Lung microvascular endothelial cell (primary cell): ENCODE results near the gene TAL2. TPM values are rescaled to one million over a fixed set of nuclear protein-coding genes. Genes with fewer than 3 reads are reported as not detected.

Source experiments
- DNase-seq, 2 donors: peaks; one replicate each; pipeline versions ENCODE4 v3.0.0 to v3.0.0-alpha.2; 2010; ENCODE audit warnings: low read depth in 2 of 2
- total RNA-seq: library from RNA; depleted of rRNA; stranded (reverse); fragments of >200 nt; gene quantifications from 2 replicates; pipeline ENCODE4 v1.2.1, GENCODE V29; 2014

TAL2 gene
- not detected in 2 replicates for total RNA-seq

DNA sequence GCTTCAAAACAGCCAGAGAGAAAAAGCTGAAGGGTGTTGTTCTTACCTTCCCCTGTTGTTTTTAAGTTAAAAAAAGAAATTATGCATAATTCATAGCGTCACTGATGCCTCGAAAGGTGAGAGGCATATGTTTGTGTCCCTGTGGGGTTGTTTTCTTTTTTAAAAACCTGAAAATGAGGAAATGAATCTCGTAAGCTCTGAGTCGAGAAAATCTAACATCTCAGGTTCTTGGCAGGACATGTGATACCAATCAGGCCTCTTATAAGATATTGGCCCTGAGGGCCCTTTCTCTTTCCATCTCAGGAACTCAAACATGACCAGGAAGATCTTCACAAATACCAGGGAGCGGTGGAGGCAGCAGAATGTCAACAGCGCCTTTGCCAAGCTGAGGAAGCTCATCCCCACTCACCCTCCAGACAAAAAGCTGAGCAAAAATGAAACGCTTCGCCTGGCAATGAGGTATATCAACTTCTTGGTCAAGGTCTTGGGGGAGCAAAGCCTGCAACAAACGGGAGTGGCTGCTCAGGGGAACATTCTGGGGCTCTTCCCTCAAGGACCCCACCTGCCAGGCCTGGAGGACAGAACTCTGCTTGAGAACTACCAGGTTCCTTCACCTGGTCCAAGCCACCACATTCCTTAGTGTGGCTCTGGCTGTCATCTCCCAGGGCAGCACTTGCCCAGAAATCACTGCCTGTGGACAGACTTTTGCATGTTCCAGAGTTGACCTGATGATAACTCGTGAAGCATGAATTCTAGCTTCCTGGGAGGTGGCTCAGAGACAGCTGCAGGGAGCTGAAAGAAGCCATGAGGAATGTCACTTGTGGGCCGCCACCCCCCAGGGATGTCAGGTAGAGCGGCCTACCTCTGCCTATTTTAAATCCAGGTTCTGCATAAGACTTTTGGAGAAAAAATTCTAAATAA is at the start of gene TAL2:
Gene TAL2 (plus strand): TSS at position 274 of the 921 bp plus-strand sequence. CDS start 40 bp downstream, at position 314.
- no peak for DNase-seq

DNA sequence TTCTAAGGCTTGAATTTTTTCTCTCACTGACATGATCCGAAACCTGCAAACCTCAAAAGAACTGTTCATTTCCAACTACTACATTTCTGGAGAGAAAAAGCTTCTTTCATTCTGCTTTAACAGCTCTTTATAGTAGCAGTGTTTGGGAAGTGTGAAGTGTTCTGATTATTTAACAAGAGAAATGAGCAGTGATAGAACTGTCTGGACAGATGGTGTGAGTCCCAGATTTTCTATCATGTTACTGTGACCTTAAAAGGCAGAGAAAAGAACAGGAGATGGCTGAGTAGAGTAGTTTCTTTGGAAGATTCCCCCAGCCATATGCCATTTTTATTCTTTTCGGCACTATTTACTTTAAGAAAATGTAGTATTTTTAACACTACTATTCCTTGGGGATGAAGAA is 41.3 kb upstream of the TAL2 start:
- DNase-seq, result no peak

DNA sequence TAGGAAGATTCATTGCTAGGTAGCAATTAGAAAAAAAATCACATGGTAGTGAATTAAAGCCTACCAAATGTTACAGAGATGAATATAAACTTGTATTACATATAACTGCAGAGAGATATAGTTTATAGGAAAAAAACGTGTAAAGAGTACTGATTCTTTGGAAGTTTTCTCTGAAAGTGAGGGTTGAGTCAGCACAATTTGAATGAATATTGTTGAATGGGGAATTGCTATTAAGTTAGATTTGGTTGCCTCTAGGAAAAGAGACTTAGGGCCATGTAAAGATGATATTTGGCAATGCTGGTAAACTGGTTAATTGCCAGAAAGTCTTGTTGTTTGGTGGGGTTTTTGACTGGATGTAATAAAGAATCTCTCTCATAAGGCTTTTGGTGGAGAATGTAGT is 37.2 kb upstream of the TAL2 start:
- DNase-seq, result no peak

DNA sequence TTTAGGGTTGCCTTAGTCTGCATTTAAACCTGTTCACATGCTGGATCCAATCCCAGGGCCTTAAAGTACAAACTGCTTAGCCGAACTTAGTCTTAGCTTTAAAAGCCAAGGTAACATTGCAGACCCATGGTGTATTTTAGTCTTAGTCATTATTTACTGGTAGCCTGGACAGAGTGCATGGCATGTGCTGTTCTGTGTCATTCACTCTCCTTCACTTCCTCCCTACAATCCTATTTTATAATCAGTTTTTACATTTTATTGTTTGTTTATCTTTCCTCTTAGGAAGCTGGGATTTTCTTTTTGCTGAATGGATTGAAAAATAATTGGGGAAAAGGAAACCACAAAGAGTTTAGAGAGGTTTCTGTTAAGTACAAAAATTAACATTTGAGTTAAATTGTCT is 29.4 kb upstream of the TAL2 start:
- DNase-seq, result peak in 1 of 2 donors; percentile 18

DNA sequence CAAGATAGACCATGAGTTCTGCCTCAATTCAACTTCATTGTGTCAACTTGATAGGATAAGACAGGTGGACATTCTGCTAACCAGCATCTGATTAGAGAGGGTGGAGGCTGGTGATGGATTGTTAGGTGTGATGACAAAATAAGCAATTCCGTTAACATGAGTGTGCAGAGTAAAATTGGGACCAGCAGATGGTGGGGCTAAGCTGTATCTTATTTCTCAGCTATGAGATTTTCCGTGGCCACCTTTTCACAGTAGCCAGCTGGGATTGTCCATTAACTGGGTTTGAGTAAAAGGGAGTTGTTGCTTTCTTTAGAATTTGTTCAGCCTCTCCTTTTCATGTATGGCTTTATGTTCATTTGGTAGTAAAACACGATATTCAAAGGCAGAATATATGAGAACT is 28.8 kb upstream of the TAL2 start:
- no peak for DNase-seq

DNA sequence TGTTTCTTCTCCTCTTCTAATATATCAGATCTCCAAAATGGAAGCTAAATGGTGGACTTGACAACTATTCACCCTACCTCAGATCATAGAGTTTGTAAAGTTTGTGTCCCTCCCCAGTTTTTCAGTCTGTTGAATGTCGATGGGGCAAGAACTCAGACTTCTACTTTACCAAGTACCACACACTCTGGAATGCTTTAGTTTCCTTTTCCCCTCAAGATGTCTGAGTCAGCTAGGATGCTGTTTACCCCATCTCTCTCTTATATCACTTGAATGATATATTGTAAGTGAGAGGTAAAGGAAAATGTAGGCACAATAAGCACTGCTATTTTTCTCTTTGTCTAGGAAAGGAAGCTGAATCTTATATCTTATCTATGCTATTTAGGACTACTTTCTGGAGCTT is 25.9 kb upstream of the TAL2 start:
- DNase-seq, result peak in 1 of 2 donors; percentile 34

DNA sequence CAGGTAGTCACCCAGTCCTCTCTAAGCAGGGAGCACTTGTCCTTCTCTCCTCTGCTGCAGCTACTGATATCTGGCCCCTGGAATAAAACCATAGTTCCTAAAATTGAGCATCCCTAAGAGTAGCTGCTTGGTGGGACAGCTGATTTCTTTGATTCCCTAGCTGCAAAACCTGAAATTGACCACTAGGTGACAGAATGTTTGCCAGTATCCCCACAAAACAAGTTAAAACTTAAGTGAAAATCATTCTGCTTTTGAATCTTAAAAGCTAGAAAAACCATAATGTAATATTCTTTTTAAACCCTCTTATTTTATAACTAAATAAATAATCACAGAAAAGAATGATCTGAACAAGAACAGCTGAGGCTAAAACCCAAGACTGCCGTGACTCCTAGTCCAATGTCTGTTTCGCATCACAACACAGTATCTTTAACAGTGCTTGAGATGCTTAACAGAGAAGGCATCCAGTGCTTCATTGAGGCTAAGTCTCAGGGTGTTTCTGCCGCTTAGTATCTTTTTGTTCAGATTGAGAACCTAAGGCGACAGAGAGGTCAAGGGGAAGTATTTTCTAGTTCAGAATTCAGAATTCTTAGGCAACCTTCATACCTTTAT is 24.4 kb upstream of the TAL2 start:
- DNase-seq, result no peak

DNA sequence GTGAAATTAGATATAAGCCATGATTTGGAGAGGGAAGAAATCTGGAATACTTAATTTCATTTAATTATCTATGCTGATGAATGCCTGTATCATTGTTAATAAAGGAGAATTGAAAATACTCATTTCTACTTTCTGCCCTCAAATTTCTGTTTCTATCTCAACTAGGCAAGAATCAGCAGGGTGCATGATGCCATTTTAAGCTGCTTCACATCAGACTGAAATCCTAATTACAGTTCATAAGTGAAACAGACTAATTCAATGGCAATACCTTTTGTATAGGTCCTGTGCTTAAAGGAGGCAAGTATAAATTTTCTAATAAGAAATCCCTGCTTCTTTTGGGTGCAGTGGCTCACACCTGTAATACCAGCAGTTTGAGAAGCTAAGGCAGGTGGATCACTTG is 22.3 kb upstream of the TAL2 start:
- DNase-seq, result no peak

DNA sequence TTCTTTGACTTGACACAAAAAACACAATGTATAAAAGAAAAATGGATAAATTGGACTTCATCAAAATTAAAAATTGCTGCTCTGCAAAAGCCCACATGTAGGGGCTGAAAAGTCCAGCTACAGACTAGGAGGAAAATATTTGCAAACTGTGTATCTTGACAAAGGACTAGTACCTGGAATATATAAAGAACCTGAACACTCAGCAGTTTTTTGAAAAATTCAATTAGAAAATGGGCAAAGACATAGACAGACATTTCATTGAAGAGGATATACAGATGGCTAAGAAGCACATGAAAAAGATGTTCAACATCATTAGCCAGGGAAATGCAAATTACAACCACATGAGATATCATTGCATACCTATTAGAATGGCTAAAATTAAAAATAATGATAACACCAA is 18.5 kb upstream of the TAL2 start:
- DNase-seq, result no peak

DNA sequence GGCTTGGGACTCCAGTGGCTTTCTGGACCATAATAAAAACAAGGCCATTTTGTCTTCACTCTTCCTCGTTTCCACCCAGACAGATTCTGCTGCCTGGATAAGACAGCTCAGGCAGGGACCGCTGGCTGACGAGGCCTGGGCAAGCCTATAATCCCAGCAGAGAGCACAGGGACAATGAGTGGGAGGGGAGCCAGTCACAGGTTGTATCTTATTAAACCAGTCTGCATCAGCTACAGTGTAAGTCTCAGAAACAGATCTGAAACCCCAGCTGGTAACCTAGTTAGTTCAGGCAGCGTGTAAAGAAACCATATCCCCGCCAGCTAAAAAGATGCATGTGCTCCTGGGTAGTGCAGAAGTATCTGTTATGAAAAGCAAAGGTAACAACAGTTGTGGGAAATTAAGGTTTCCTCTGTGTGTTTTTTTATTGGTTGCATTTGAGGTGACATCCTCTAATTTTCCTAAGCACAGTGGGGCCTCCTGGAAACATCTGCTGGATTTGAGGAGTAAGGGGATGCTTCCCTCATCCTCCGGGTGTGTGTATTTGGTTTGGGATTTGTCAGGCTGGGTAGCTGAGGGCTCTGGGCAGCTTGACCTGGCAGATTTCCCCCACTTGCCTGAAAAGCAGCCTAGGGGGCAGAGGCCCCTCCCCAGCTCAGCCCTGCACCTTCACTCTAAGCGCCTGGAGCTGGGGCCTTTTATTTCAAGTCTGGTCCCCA is 15.2 kb upstream of the TAL2 start:
- no peak for DNase-seq

DNA sequence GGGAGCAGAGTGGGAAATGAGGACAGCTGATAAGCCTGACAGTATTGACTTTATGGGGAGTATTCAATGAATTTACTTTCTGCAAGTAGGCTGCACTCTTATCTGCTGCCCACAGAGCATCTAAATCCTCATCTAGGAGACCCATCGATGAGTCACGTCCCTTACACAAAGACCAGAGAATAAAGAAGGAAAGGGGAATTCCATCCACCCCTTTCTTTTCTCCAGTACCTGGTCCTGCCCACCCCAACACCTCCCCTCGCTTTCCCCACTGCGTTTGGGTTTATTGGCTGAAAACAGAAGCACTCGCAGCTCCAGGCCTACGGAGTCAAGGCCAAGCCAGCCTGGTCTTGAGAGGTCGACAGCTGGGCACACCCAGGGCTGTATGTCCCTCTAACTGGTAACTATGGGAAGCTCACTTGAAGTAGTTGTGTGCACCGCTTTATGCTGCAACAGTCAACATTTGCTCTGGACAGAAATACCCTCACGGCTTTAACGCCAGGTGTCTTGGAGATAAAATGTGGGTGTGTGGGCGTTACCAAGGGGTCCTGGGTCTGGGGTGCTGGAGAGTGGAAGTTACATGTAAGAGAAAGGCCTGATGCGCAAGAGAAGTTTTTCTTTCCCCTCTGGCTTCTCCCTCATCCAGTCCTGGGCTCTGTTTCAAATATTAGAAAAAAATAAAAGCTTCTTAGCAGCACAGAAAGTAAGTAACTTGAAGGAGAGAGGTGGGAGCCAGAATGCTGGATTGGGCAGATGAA is 14.5 kb upstream of the TAL2 start:
- no peak for DNase-seq

DNA sequence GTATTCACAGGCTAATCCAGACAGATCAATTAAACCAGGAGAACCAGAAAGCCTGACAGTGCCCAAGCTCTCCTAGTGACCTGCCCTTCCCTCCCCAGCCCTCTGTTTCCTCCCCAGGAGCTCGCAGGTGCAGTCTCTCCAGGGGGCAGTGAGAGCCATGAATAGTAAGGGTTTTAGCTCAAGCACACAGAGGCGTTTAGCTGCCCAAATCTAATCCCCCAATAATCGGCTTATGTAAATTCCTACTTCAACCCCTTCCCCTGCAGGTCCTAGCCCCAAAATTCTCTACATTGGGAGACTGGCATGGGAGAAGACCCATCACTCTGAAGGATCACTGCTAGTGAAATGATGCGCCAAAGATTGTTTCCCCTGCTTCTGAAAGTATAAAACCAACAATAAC is 10.5 kb upstream of the TAL2 start:
- no peak for DNase-seq

DNA sequence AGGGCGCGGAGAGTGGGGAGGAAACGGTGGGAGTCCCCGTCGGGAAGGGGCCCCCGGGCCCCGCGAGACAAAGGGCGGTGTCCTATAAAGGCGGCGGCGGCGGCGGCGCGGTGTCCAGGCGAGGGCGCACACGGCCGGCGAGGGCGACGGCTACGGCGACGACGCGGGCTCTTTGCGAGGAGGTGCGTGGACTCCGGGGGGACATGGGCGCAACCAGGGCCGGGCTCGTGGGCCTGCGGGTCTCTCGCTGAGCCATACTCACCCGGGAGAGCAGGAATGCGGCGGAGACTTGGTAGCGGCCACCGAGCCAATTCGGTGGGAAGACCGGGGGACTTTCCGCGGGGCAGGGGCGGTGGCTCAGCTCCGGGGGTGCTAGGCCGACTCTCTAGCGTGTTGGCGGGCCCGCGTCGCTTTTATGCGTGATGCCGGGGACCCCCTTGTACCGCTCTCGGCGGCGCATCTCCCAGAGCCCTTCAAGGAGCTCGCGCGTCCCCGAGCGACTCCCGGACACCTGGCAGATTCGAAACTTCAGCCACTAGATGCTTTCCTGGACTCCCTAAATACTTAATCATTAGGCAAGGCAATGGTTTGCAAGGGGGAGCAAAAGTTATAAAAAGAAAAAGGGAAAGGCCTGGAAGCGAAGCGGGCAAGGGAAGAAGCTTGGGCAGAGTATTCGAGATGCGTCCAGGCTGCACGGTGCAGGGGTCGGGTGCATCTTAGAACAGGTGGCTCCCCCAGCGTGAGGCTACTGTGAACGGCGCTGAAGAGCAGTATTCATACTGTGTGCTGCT is 5.9 kb upstream of the TAL2 start:
- DNase-seq, result peak; percentile 11 to 27

DNA sequence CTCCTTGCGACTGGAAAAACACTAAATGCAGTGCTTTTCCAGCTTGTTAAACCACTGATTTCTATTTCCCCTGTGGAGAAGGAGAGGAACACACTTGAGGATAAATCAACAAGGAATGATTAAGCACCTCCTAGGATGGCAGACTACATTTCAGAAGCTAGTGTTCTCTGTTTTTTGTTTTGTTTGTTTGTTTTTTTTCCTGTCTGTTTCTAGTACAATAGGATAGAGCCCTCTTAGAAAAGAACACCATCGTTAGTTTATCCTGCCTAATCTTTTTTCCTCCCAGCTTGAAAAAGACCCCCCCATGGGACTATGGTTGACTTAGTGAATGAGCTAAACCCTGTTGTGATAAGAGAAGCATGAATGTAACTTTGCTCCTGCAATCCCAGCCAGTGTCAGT is 3.9 kb upstream of the TAL2 start:
- no peak for DNase-seq

DNA sequence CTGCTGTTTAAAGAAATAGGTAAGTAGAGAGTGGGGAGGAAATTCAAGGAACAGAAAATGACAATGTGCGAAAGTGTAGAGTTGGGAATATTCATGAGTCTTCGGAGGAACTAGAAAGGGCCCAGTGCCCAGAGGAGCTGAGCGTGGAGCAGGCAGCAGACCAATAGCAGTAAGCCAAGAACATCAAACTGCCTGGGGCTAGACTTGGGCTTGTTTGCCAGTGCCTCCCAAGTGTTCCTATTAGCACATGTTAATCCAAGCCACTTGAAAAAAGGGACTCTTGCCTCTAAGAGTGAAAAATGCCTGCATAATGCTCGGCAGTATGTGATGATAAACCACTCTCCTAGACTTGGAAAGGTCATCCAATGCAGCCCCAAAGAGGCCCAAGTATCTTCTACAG is 1.2 kb upstream of the TAL2 start:
- DNase-seq, result no peak

DNA sequence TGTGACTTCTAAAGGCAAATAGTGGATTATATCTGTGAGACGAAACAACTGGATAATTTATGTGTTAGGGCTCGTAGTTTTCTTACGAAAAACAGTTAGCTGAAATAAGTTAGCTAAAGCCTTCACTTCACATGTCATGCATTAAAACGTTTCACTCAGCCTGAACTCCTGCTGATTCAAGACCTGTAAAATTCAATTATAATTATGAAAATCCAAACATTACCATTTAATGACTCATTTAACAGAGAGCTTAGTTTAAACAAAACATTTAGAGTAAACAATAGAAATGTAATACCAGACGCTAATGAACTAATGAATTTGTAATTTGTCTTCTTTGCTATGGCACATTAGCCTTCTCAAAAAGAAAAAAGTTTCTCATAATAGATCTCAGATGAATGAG is 1.7 kb downstream of the TAL2 start:
- no peak for DNase-seq

DNA sequence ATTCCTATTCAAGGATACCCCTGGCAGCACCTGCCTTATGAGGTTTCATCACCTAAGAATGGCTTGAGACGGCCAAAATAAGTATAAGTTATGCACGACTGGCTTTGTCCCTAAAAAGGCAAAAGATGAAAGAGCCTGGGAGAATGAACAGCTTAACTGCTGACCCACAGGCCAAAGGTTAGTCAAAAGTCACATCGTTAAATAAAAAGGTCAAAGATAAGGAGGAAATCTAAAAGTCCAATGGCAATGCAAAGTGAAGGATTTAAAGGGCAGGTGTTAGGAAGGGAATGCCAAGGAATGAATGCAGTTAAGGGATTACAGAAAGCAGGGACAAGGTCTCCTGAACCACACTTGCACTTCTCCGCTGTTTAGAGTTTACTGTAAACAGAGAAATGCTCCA is 5.6 kb downstream of the TAL2 start:
- DNase-seq, result no peak

DNA sequence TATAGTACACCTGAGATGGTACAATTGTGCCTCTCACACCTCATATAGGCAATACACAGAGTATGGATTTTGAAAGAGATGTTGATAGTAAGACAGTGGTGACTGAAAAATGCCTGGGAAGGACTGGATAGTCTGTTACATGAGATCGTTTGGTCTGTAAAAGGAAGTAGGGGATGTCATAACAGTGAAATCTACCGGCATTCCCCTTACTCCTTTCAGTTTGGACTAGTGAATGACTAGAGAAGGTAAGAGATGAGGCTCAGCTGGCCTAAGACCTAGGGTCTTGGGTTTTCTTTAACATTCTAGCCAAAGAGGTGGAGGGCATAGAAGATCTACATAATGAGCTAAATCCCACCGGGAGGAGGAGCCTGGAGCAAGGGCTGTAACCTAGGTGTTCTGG is 8.1 kb downstream of the TAL2 start:
- no peak for DNase-seq

DNA sequence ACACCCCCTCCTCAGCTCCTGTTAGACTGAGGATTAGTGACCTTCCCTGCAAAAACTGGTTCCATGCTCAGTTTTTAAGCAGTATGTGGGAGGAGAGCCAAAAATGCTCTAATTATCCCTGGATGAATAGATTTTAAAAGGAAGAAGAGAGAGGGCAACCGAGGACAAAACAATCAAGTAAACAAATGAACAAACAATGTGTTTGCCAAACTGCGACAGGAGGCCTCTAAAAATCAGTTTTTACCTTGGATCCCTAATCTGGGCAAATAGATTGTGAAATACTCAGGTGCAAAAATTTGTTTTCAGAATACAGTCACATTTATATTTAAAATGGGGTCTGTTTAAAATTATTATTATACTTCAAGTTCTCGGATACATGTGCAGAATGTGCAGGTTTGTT is 8.5 kb downstream of the TAL2 start:
- DNase-seq, result no peak

DNA sequence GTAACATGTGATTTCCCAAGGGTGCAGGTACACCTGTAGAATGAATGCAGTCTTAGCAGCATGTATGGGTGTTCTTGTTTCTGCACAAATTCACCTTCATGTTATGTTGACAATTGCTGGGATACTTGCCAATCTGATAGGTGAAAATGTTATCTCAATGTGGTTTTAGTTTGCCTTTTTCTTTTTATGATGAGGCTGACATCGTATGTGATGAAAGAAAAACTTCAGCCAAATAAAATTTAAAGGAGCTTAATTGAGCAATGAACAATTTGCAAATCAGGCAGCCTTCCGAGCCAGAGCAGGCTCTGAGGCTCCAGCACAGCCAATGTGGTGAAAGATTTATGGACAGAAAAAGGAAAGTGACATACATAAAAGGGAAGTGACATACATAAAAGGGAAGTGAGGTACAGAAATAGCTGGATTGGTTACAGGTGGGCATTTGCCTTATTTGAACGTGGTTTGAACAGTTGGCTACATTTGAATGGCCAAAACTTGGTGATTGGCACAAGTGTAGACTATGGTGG is 10.5 kb downstream of the TAL2 start:
- peak in 1 of 2 donors; percentile 65 for DNase-seq
